NCI-H510A treated with DMSO at 0.1 percent for 48 hours (cell line): Measurements from ENCODE around the gene HNRNPUL2.
A peak's percentile ranks its signal among the peaks of the same experiment; 100 is the strongest.
"Not testable (repeated sequence)": the region's sequence is repeated elsewhere in the genome, so short reads cannot be mapped to it uniquely, and the experiment has no call there.

Source experiments
- DNase-seq: peaks from one replicate; lab custom pipeline; 2025; lab: John Stamatoyannopoulos, UW

Gene HNRNPUL2

DNA sequence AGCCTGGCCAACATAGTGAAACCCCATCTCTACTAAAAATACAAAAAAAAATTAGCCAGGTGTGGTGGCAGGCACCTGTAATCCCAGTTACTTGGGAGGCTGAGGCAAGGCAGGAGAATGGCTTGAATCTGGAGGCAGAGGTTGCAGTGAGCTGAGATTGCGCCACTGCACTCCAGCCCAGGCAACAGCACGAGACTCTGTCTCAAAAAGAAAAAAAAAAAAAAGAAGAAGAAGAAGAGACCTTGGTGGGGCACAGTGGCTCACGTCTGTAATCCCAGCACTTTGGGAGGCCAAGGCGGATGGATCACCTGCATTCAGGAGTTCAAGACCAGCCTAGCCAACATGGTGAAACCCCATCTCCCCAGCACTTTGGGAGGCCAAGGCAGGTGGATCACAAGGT lies 23.3 kb downstream of the HNRNPUL2 start:
- DNase-seq, result not testable (repeated sequence)

DNA sequence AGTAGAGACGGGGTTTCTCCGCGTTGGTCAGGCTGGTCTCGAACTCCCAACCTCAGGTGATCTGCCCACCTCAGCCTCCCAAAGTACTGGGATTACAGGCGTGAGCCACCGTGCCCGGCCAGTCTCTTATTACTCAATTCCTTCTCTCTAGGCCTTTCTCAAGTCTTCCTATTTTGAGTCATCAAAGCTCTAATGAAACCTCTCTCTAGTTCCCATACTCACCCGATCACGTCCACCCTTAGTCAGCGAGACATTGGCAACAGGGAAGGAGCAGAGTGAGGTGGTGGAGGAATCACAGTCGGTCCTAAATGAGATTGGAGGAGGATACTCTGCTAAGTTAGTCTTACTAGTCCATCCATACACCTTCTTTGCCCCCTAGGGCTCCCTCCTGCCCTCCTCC lies 25.0 kb downstream of the HNRNPUL2 start:
- DNase-seq, result no peak

DNA sequence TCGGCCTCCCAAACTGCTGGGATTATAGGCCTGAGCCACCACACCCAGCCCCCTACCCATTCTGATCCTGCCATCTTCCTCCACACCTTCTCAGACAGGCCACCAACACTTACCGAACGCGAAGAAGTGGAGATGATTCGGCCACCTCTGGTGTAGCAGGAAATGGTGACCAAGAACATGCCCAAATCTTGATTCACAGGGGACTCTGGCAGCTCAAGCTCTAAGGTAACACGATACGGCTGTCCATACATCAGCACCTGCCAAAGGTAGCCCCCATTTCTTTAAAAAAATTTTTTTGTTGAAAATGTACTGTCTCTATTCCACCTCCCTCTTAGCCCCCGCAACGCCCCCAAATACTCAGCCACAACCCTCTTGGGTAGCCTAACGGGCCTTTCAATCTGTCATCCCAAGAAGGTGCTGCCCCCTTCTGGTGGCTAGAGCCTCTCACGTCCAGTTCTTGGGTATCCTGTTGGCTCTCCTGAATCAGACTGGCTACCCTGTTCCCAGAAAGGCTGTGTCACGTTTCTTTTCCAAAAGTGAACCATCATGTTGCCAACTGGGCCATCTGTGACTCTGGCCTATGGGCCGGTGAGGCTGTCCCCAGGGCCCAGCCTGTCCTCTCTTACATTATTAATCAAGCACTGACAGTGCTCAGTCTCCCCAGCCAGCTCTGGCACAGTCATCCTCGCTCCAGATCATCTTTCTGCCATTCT lies 32.6 kb downstream of the HNRNPUL2 start:
- peak; percentile 79 for DNase-seq

DNA sequence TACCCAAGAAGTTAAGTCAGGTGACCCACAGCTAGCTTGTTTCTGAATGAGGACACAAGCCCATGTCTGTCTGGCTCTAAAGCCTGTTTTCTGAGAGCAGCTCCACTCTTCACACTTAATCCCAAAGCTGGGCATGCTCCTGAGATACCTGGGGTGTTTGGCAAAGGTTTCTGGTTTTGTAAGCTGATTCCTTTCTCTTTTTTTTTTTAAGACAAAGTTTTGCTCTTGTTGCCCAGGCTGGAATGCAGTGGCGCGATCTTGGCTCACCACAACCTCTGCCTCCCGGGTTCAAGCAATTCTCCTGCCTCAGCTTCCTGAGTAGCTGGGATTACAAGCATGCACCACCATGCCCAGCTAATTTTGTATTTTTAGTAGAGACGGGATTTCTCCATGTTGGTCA lies 33.6 kb downstream of the HNRNPUL2 start:
- DNase-seq, result not testable (repeated sequence)

DNA sequence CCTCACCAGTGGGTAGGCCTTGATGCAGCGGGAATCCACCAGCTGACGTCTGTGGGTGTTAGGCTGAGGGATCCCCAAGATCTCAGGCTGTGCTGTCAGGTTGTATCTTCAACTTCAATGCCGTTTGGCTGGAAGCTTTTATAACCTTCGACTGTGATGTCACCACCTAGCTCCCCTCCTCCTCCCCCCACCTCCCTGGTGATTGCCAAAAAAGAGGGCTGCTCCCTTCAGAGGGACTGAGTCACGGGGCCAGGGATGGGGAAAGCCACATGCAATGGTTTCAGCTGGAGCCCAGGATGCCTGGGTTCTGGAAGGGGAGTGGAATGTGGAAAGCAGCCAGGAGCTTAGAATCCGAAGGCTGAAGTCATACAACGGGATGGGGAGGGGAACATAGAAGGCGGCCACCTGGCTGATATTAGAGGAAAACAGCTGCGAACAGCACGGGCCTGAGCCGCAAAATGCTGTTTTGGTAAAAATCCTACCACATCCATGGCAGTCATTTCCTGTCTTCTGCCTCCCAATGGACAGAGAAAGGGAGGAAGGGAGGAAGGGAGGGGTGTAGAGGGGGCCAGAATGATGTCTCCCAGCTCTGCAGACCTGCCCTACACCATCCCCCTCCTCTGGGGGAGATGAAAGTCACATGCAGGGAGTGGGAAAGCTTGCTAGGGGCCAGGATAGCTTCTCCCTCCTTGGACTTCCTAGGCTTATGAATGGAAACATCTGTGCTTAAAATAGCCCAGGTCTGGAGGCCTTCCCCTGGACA lies 37.7 kb downstream of the HNRNPUL2 start, which contains the start of gene LRRN4CL:
TSS of gene LRRN4CL (minus strand) at position 110 of the 763 bp plus-strand sequence. CDS start 1,022 bp downstream, outside the sequence.
- DNase-seq, result no peak

DNA sequence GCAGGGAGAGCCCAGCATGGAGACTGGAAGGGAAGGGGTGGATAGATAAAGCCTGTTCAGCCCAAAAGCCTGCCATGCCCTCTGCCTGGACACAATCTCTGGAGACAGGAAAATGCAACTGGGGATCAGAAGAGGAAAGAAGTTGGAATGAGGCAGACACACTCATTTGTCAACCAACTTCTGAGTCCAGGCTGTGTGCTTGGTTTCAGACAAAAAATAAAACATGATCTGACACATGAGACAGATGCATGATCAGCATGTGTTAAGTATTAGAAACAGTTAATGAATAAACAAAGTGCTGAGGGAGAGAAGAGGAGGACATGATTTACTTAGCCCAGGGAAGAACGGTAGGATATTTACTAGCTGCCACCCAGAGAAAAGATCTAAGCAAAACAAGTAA lies 38.8 kb downstream of the HNRNPUL2 start:
- DNase-seq, result no peak

DNA sequence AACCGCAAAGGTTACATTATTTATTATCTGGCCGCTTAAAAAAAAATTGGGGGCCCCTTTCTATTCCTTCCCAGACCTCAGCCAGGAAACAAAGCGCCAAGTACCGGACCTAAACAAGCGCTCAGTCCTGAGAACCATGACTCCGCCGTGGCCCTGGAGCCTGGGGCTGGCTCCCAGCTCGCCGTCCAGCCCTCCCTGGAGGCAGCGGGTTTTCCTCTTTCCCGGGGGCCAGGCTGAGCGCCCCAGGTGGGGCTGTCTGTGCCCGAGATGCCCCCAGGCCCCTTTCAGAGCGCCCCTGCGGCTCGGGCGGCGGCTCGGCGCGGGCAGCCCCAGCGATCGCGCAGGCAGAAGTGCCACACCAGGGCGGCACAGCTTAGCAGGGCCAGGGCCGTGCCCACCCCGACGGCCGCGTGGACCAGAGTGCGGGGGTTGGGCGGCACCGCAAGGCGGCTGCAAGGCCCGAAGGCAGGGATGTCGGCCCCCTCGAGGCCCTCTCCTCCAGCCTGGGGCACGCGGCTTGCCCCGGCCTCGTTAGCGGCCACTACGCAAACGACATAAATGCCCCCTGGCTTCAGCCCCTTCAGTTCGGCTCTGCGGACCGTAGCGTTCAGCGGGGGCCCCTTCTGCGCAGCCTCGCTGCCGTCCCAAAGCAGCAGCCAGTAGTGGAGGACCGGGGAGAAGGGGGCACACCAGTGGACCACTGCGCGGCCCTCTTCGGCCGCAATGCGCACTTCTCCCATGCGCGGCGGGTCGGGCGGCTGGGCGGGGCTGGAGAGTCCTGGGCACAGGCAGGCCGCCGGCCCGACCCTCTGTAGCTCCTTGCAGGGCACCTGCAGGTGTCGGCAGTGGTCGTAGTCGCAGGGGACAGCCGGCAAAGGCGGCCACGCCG lies 39.5 kb downstream of the HNRNPUL2 start:
- DNase-seq, result no peak

DNA sequence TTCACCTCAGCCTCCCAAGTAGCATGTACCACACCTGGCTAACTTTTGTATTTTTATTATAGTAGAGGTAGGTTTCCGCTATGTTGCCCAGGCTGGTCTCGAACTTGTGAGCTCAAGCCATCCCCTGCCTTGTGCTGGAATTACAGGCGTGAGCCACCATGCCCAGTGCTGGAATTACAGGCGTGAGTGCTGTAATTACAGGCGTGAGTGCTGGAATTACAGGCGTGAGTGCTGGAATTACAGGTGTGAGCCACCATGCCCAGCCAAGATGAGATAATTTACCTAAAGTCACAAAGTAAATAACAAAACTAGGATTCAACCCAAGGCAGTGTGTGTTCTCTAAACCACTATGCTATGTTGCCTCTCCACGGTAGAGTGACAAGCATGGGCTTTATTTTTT lies 44.7 kb downstream of the HNRNPUL2 start:
- no peak for DNase-seq

DNA sequence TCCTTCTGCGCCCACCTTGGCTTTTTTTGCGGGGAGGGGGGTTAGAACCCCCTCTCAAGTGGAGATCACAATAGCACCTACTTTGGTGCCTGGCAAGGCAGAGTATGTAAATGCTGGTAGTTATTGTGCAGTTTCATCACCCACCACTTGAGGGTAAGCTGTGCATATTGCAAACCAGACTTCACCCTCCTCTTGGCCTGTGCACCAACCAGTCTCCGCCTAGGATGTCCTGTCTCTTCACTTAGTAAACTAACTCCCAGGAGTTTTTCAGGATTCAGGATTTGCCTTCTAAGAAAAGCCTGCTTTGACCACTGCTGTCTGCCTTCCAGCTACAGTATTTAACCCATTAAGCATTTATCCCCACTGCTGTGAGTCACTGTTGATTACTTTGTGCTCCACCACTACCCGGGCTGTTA lies 46.4 kb downstream of the HNRNPUL2 start:
- DNase-seq, result peak; percentile 71

DNA sequence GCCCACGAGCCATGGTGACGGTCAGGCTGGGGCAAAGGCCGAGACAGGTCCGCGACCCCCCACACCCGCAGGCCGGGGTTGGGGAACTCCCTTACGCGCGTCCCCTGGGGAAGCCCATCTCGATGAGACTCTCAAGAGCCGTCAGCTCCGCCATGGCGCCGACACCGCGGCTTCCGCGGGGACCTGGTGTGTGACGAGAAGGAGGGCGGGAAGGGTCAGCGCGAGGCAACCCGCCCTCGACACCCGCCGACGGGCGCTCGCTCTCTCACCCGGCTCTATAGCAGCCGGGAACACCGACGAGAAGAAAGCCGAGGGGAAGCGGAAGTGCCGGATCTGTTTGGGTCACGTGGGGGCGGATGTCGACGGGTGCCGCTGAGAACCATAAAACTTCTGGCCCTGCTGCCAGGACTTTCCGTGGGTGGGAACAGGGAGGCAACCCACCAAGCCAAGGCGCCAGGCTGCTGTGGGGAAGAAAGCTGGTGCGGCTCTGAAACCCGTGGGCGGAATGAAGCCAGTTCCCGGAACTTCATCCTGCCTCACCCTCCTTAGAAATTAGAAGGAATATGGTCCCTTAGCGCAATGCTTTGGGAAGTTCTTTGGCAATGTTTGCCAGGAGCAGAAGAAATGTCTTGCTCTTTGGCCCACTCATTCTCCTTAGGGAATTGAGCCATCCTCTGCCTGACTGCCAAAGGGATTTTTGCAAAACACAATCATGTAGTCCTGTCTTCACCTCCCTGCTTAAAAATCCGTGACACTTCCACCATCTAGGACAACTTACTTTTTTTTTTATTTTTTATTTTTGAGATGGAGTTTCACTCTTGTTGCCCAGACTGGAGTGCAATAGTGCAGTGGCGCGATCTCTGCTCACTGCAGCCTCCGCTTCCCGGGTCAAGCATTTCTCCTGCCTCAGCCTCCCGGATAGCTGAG lies 48.2 kb downstream of the HNRNPUL2 start, which contains the start of gene UBXN1:
TSS of gene UBXN1 (minus strand) at position 304 of the 927 bp plus-strand sequence. CDS start at position 154, 150 bp downstream.
- peak; percentile 85 for DNase-seq

DNA sequence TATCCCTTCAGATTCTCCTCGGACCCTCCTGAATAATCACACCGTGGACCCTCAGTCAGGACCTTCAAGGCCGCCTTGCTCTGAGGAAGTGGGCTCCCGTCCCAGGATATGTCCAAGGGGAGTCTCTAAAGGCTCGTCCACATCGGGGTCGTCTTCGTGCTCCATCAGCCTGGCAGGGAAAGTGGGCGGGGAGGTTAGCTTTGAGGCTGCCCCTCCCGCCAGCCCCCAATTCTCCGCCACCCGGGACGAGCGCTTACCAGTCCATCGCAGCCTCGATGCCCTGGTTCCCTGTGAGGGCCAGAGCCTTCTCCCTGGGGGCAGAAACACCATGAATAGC lies 48.9 kb downstream of the HNRNPUL2 start:
- no peak for DNase-seq

DNA sequence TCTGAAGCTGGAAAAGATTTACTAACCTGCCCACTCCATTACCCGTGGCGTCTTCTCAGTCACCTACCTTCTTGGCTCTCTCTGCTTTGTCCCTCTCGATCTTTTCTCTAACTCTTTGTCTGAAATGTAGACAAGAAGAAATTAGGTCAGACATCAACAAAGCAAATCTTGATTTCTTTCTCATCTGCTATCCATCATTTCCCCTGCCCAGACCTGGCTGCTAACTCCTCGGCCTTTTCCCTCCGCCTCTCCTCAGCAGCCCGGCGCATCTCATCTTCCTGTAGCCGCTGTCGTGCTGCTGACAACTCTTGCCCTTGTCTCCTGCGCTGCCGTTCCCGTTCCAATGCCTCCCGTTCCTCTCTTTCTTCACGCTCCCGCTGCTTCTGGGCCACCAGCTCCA lies 49.5 kb downstream of the HNRNPUL2 start:
- DNase-seq, result no peak

DNA sequence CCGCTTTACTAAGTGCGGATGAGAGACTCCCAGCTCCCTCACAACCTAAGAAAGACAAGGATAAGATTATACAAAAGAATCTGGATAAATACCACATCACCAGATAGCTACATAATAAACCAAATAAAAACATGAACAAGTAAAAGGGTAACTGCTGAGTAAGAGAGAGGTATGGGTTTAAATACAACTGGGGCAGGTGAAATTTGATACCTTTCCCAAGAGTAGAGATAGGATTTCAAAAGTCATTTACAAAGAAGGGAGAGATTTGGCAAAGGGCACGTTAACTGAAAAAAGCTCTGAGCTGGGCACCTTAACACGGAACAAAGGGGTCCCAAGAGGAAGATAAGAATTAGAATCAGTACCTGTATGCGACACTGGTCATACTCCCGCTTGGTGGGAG lies 50.1 kb downstream of the HNRNPUL2 start:
- DNase-seq, result no peak

DNA sequence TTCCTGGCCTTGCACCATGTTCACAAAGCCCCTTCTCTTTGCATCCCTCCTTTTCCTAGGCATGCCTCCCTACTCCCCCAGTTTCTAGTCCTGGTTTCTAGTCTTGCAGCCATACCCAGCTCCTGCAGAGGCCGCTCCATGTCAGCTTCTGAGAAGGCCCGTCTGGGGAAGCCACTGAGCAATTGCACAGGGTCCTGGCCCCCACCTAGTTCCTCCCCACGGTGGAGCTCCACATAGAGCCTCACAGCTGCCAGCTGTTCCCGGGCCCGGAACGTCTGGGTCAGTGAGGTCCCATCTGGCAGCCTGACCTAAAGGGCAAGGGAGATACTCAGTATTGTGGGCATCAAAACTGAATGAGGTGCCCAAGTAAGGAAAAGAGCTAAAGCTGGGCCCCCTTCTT lies 50.6 kb downstream of the HNRNPUL2 start:
- DNase-seq, result no peak

DNA sequence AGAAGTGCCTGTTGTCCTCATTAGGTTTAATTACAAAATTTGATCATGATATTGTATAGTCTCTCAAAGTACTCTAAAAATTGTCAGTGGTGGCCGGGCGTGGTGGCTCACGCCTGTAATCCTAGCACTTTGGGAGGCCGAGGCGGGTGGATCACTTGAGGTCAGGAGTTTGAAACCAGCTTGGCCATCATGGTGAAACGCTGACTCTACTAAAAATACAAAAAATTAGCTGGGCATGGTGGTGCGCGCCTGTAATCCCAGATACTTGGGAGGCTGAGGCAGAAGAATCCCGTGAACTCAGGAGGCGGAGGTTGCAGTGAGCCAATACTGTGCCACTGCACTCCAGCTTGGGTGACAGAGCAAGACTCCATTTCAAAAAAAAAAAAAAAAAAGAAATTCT lies 51.8 kb downstream of the HNRNPUL2 start:
- not testable (repeated sequence) for DNase-seq

DNA sequence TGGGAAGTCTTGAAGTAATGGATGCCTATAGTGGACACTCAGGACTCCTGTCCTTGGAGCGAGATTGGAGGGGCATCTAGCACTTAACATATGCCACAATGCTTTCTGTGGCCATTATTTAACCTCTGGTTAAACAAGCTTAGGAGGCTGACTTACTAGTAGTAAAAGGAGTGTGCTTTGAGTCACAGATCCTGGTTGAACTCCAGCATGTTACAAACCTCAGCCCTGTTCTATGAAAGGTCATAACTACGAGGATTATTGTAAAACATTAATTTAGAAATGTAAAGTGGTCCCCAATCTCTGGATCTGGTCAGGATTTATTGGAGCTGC lies 54.1 kb downstream of the HNRNPUL2 start:
- no peak for DNase-seq

DNA sequence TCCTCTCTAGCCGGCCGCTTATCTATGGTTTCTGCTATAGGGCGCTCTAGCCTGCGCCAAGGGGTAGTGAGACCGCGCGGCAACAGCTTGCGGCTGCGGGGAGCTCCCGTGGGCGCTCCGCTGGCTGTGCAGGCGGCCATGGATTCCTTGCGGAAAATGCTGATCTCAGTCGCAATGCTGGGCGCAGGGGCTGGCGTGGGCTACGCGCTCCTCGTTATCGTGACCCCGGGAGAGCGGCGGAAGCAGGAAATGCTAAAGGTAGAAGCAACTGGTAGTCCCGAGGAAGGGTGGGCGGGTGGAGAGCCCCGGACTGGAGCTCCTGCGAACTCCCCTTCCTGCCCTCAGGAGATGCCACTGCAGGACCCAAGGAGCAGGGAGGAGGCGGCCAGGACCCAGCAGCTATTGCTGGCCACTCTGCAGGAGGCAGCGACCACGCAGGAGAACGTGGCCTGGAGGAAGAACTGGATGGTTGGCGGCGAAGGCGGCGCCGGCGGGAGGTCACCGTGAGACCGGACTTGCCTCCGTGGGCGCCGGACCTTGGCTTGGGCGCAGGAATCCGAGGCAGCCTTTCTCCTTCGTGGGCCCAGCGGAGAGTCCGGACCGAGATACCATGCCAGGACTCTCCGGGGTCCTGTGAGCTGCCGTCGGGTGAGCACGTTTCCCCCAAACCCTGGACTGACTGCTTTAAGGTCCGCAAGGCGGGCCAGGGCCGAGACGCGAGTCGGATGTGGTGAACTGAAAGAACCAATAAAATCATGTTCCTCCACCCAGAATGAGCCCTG lies 55.5 kb downstream of the HNRNPUL2 start, which contains the start of the genes LBHD1 and UQCC3:
TSS of gene LBHD1 (minus strand) at position 660 of the 782 bp plus-strand sequence. CDS start 2,236 bp downstream, outside the sequence.
TSS of gene UQCC3 (plus strand) at position 66 of the 782 bp plus-strand sequence. CDS start at position 139, 73 bp downstream.
- DNase-seq, result peak; percentile 85

DNA sequence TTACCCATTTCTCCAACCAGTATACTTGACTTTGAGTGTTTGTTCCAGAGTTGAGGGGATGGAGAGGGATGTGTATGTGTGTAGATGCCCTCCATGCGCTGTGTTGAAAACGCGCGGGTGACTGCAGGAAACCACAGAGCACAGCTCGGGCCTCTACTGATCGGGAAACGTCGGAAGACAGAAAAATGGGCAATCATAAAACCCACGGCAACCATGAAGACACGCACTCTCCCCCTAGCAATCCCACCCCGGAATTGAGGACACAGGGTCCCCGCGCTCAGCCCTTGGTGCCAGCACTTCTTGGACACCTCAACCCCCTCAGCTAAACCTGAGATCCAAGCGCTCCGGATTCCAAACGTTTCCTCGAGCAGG lies 56.0 kb downstream of the HNRNPUL2 start:
- DNase-seq, result peak; percentile 85

DNA sequence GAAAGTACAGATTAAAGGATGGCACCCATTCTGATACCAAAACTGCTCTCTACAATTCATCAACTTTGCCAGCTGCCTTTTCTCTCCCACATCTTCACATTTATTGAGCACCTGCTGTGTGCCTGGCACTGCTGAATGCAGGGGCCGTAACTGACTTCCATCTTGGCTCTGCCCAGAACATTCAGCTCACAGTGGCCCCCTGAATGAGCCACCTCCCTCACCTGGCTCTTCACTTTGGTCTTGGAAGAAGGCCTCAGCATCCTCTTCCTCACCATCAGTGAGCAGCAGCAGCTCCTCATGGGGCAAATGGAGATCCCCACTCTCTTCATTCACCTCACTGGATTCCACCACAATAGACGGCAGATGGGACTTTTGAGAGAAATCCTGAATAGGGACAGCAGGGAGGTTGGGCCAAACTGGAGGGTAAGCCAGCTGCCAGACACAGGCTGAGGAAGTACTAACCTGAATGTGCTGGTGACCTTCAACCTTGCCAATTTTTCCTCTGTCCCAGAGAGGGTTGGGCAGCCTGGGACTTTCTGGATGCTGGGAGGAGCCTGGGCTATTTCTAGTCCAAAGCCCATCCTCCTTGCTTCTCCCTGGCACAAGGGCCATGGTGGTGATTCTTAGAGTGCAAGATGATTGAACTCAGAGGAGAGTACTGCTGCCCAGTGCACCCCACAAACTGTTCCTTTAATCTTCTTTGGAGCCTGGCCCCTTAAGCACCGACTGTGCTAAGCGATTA lies 57.7 kb downstream of the HNRNPUL2 start:
- DNase-seq, result no peak

DNA sequence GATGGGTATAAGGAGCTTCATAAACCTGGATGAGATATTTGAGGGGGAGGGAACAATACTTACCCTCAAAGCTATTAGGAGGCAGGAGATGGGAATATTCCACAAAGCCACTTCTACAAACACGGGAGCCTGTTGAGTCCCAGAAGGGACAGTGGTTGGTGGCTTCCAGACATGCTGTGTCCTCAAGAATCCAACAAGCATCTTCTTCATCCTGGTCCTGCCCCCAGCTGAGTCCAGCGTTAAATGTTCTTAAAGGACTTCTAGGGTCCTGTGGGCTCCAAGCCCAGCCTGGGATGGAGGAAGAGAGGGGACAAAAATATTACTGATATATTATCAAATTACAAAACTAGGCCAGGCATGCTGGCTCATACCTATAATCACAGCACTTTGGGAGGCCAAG lies 59.8 kb downstream of the HNRNPUL2 start:
- DNase-seq, result no peak
